HG02610 (cell line): ENCODE measurements around the gene SLBP.
A peak's percentile ranks its signal among the peaks of the same experiment; 100 is the strongest.

Experiments used
- ATAC-seq: cut with Tn5 transposase; IDR thresholded peaks from one replicate; pipeline ENCODE4 v1.9.1; 2021; ENCODE audit warnings: mild to moderate bottlenecking, moderate library complexity; ENCODE audit not compliant: unreplicated experiment

Gene SLBP

GRCh38 chr4:1712216-1713002 is at the start of gene SLBP:
Gene SLBP (minus strand): TSS chr4:1712319. CDS start chr4:1712188, 131 bp downstream.
- peak; percentile 77 for ATAC-seq

GRCh38 chr4:1761130-1761689 is 49.1 kb upstream of the SLBP start:
- no peak for ATAC-seq

- ATAC-seq: no peak
Observed at GRCh38 chr4:1760521-1761071, 48.5 kb upstream of the SLBP start.

- ATAC-seq: no peak
Observed at GRCh38 chr4:1759818-1760223, 47.7 kb upstream of the SLBP start.

- no peak for ATAC-seq
Observed at GRCh38 chr4:1759170-1759817, 47.2 kb upstream of the SLBP start.

GRCh38 chr4:1758306-1759121 is 46.4 kb upstream of the SLBP start:
- ATAC-seq: no peak

- no peak for ATAC-seq
Observed at GRCh38 chr4:1757836-1758235, 45.7 kb upstream of the SLBP start.

- no peak for ATAC-seq
Observed at GRCh38 chr4:1756893-1757779, 45.0 kb upstream of the SLBP start.

- ATAC-seq: no peak
Observed at GRCh38 chr4:1756079-1756478, 44.0 kb upstream of the SLBP start.

GRCh38 chr4:1755297-1755696 is 43.2 kb upstream of the SLBP start:
- no peak for ATAC-seq

GRCh38 chr4:1754336-1754735 is 42.2 kb upstream of the SLBP start:
- no peak for ATAC-seq

GRCh38 chr4:1753697-1754311 is 41.7 kb upstream of the SLBP start:
- no peak for ATAC-seq

- ATAC-seq: no peak
Observed at GRCh38 chr4:1753294-1753696, 41.2 kb upstream of the SLBP start.

GRCh38 chr4:1752284-1753041 is 40.3 kb upstream of the SLBP start:
- ATAC-seq: no peak

GRCh38 chr4:1751919-1752283 is 39.8 kb upstream of the SLBP start:
- no peak for ATAC-seq

- ATAC-seq: no peak
Observed at GRCh38 chr4:1751155-1751918, 39.2 kb upstream of the SLBP start.

GRCh38 chr4:1750381-1751154 is 38.4 kb upstream of the SLBP start:
- ATAC-seq: no peak
